ENCODE measurements around the gene DXO. TPM values are rescaled to one million over a fixed set of nuclear protein-coding genes. Genes with fewer than 3 reads are reported as not detected.

The DXO gene
- total RNA-seq, 1 donor: 16.1 TPM

DNA sequence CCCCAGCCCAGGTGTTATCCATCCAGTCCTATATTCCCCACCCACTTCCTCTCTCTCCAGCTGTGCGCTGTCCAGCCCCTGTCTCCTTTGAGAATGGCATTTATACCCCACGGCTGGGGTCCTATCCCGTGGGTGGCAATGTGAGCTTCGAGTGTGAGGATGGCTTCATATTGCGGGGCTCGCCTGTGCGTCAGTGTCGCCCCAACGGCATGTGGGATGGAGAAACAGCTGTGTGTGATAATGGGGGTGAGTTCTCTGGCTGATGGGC lies 43.3 kb downstream of the DXO start:
- Histone ChIP-seq H3K4me3 (ENCODE audit: low read length) (no peak overlapping the region), H3K27me3 (ENCODE audit: insufficient read depth, low read length) (no peaks in the 10 kb centered on the region), H3K4me1 (ENCODE audit: insufficient read depth, low read length) (peaks cover 5% of the 10 kb centered on the region), H3K9me3 (ENCODE audit: low read depth, low read length) (no peaks in the 10 kb centered on the region)

DNA sequence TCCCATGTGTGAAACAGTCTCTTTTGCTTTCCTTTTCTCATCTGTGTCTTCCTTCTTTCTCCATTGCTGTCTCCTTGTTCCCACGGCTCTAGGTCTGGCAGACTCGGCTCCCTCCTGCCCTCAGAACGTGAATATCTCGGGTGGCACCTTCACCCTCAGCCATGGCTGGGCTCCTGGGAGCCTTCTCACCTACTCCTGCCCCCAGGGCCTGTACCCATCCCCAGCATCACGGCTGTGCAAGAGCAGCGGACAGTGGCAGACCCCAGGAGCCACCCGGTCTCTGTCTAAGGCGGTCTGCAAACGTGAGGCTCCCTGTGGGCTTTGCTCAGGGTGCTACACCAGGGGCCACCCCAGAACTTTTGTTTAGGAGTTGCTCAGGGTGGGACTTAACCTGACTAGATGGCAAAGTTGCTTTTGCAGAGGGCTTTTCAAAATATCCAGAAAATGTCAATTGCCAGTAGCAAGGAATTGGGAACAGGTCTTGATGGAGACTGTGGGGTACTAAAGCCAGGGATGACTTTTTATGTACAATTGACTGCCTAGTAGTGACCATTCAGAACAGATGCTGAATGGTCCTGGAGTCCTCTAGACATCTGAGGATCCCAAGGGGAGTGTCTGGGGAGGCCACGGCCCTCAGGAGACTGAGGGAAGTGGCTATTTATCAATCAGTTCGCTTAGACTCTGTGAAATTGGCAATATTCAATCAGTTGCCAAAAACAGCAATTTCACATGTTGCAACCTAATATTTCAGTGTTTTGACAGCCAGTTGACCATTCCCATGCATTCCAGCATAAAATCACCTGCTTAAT lies 43.9 kb downstream of the DXO start:
- H3K4me3 ChIP-seq (ENCODE audit: low read length): no peak overlapping the region
- no peaks in the 10 kb centered on the region for H3K9me3 ChIP-seq (ENCODE audit: low read depth, low read length)
- H3K4me1 ChIP-seq (ENCODE audit: insufficient read depth, low read length): peaks cover 5% of the 10 kb centered on the region
- no peaks in the 10 kb centered on the region for H3K27me3 ChIP-seq (ENCODE audit: insufficient read depth, low read length)

DNA sequence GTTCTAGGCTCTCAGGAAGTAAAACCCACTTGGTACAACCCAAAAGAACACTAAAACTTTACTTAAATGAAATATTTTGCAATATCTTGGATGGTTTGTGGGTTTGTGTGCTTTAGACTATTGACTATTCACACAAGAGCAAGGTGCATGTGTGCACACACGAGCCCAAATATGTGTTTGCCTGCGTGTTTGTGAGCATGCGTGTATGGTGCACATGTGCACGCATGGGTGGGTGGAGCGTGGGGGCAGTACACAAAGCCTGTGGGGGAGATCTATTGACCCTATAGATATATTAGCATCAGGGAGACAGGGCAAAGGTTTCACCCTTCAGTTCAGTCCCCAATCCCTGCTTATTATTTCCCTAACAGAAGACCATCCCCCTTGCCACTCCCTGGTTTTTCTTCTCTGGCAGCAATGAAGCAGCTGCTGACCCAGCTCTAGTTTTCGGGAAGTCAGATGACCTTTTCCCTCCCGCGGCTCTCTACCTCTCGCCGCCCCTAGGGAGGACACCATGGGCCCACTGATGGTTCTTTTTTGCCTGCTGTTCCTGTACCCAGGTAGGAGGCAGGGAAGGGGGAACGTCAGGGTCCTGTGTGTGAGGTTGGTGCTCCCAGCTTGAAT lies 44.6 kb downstream of the DXO start, which contains the start of gene C2:
TSS of gene C2 (plus strand) at position 476 of the 621 bp plus-strand sequence. CDS start at position 512, 36 bp downstream.
- no peak within 1 kb of the TSS for H3K4me3 ChIP-seq (ENCODE audit: low read length)
- no peaks in the 10 kb centered on the region for H3K27me3 ChIP-seq (ENCODE audit: insufficient read depth, low read length)
- H3K9me3 ChIP-seq (ENCODE audit: low read depth, low read length): no peaks in the 10 kb centered on the region
- H3K4me1 ChIP-seq (ENCODE audit: insufficient read depth, low read length): peaks cover 5% of the 10 kb centered on the region

DNA sequence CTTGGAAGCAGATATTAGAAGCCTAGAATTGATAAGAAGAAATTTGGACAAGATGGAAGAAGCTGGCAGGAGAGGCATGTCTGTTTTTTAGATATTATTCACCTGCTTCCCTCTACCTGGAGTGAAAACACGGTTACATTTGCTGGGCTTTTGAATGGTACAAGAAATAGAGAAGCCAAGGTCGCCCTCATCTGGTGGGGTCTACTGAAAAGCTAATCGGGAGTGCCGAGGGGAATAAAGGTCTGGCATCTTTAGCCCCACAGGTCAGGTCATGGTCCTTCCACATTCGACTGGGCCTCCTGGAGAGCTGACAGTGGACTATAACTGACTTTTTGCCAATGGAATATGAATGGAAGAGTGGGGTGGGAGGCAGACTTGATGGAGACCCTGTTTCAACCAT lies 49.0 kb downstream of the DXO start:
- H3K4me3 ChIP-seq (ENCODE audit: low read length): no peak overlapping the region
- H3K9me3 ChIP-seq (ENCODE audit: low read depth, low read length): no peaks in the 10 kb centered on the region

DNA sequence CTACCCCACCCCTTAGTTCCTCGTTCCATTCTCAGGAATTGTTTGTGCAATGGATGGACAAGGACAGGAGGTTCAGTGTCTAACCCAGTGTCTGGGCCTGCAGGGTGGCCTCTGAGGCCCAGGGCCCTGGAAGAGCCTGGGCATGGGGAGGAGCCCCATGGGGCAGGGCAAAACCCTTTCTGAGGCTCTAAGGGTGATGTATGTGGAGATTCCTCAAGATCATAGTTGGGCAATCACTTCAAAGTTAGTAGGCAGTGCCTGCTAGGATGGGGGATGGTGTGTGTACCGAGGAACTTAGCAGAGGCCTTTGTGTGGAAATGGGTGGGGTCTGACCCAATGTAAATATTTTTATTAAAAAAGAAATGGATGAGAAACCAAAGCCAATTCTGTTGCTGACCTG lies 51.1 kb downstream of the DXO start:
- Histone ChIP-seq H3K9me3 (ENCODE audit: low read depth, low read length) (no peaks in the 10 kb centered on the region), H3K27me3 (ENCODE audit: insufficient read depth, low read length) (no peaks in the 10 kb centered on the region), H3K4me1 (ENCODE audit: insufficient read depth, low read length) (peaks cover 10% of the 10 kb centered on the region), H3K4me3 (ENCODE audit: low read length) (no peak overlapping the region)

More for the DNA sequence above, 49.0 kb downstream of the DXO start:
- H3K27me3 ChIP-seq (ENCODE audit: insufficient read depth, low read length): no peaks in the 10 kb centered on the region
- H3K4me1 ChIP-seq (ENCODE audit: insufficient read depth, low read length): peaks cover 10% of the 10 kb centered on the region

Other genes with a start within 250 kb of the DXO start
- gene MPIG6B, start 248.8 kb downstream of the DXO start, total RNA-seq: 11.5 TPM
- 9.8 TPM for gene DDAH2, start 242.8 kb downstream of the DXO start, total RNA-seq
- 421 TPM for gene CLIC1, start 235.6 kb downstream of the DXO start, total RNA-seq
- 6.1 TPM for gene MSH5, start 232.1 kb downstream of the DXO start, total RNA-seq
- 0.63 TPM for gene SAPCD1, start 209.5 kb downstream of the DXO start, total RNA-seq
- 0.31 TPM for gene VWA7, start 194.8 kb downstream of the DXO start, total RNA-seq
- gene VARS1, start 176.4 kb downstream of the DXO start, total RNA-seq: 12.3 TPM
- 15.4 TPM for gene LSM2, start 165.2 kb downstream of the DXO start, total RNA-seq
- gene HSPA1L, start 156.9 kb downstream of the DXO start, total RNA-seq: 2.7 TPM
- gene HSPA1A, start 156.6 kb downstream of the DXO start, total RNA-seq: 16.6 TPM
- gene HSPA1B, start 144.4 kb downstream of the DXO start, total RNA-seq: 13.3 TPM
- 19.4 TPM for gene NEU1, start 109.3 kb downstream of the DXO start, total RNA-seq
- gene SLC44A4, start 93.1 kb downstream of the DXO start, total RNA-seq: 0.10 TPM
- 14.4 TPM for gene EHMT2, start 74.4 kb downstream of the DXO start, total RNA-seq
- gene ZBTB12, start 70.1 kb downstream of the DXO start, total RNA-seq: 0.21 TPM
- 2.5 TPM for gene C2, start 44.4 kb downstream of the DXO start, total RNA-seq
- 3.1 TPM for gene CFB, start 26.0 kb downstream of the DXO start, total RNA-seq
- gene NELFE, start 13.2 kb downstream of the DXO start, total RNA-seq: 47.8 TPM
- 44.8 TPM for gene SKIC2, start 13.0 kb downstream of the DXO start, total RNA-seq
- 0.94 TPM for gene C4A, start 9.9 kb upstream of the DXO start, total RNA-seq
- 1.0 TPM for gene C4B, start 42.7 kb upstream of the DXO start, total RNA-seq
- not detected for gene CYP21A2, start 66.3 kb upstream of the DXO start, total RNA-seq
- gene TNXB, start 137.2 kb upstream of the DXO start, total RNA-seq: 2.8 TPM
- gene ATF6B, start 156.1 kb upstream of the DXO start, total RNA-seq: 32.0 TPM
- 1.2 TPM for gene FKBPL, start 158.2 kb upstream of the DXO start, total RNA-seq
- gene PRRT1, start 179.8 kb upstream of the DXO start, total RNA-seq: 0.42 TPM
- gene PPT2, start 182.0 kb upstream of the DXO start, total RNA-seq: 6.0 TPM
- gene EGFL8, start 192.5 kb upstream of the DXO start, total RNA-seq: 0.73 TPM
- 12.9 TPM for gene AGPAT1, start 203.9 kb upstream of the DXO start, total RNA-seq
- gene RNF5, start 206.3 kb upstream of the DXO start, total RNA-seq: 13.2 TPM
- gene AGER, start 212.1 kb upstream of the DXO start, total RNA-seq: 1.5 TPM
- gene PBX2, start 218.1 kb upstream of the DXO start, total RNA-seq: 49.5 TPM
- 131 TPM for gene GPSM3, start 220.5 kb upstream of the DXO start, total RNA-seq

Measured in mononuclear cell (primary cell).